ENCODE data around the gene KREMEN1. TPM values are rescaled to one million over a fixed set of nuclear protein-coding genes. Genes with fewer than 3 reads are reported as not detected.

Gene KREMEN1
- total RNA-seq, 1 experiment from 2014 or later: 31.9 TPM

DNA sequence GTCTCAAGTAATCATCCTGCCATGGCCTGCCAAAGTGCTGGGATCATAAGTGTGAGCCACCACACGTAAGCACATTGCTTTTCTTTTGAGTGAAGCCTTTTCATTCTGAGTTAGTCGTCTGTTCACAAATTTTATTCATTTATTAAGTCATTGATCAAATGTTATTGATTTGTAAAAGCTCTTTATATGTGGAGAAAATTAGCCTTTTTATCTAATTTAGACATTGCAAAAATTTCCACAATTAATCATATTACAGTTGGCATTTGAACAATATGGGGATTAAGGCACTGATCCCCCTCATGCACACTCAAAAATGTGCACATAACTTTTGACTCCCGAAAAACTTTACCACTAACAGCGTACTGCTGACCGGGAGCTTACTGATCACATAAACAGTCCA is 125.4 kb downstream of the KREMEN1 start:
- Histone ChIP-seq H3K79me2 (ENCODE audit: insufficient read depth, low read length) (no peaks in the 10 kb centered on the region), H4K20me1 (ENCODE audit: insufficient read depth) (no peaks in the 10 kb centered on the region), H3K27ac (ENCODE audit: low read depth, low read length) (no peak overlapping the region), H3K9me2 (ENCODE audit: insufficient read depth) (no peaks in the 10 kb centered on the region), H3K4me2 (ENCODE audit: low read length) (no peak overlapping the region), H2AFZ (ENCODE audit: low read depth, low read length, poor library complexity, severe bottlenecking) (no peak overlapping the region), H3K9ac (ENCODE audit: low read length) (no peak overlapping the region), H3K9me3 (ENCODE audit: control insufficient read depth in 1 of 2, insufficient read depth in 1 of 2, low read depth in 1 of 2, low read length in 2 of 2) (no peaks in the 10 kb centered on the region), H3K36me3 (ENCODE audit: control insufficient read depth in 1 of 2, insufficient read depth in 2 of 2, low read length in 2 of 2) (no peaks in the 10 kb centered on the region), H3K4me3 (replicated peaks in 1 of 2; ENCODE audit: low read depth in 1 of 2, low read length in 2 of 2) (no peak overlapping the region), H3K4me1 (ENCODE audit: control insufficient read depth in 1 of 2, insufficient read depth in 2 of 2, low read length in 2 of 2) (peaks cover 5 to 9% of the 10 kb centered on the region in 2 experiments; a peak in 3 of 4 replicates), H3K27me3 (ENCODE audit: insufficient read depth, low read length) (no peaks in the 10 kb centered on the region)
- ChIA-PET RAD21 (ENCODE audit: low non-redundant PET in 1 of 2, low total read pairs in 2 of 2, uncharacterized antibody in 2 of 2, unreplicated experiment in 2 of 2) (no interaction called here), CTCF (no interaction called here), POLR2A (no interaction called here)
- TF ChIP-seq ZNF274 (IDR thresholded peaks at IDR 0.05; ENCODE audit: low read depth, low read length): no peak
- TF ChIP-seq ATF3 (IDR thresholded peaks at IDR 0.05): no peak
- TF ChIP-seq TCF7L2 (IDR thresholded peaks at IDR 0.05; ENCODE audit: borderline replicate concordance, extremely low read depth, insufficient read depth, insufficient read length): no peak
- TF ChIP-seq EGR1 (IDR thresholded peaks at IDR 0.05; ENCODE audit: low read depth): no peak
- TF ChIP-seq ZFX (IDR thresholded peaks at IDR 0.05): no peak
- TF ChIP-seq POLR2AphosphoS5 (IDR thresholded peaks at IDR 0.05; ENCODE audit: low read depth, low read length): no peak
- no peak for TF ChIP-seq FOSL1 (IDR thresholded peaks at IDR 0.05; ENCODE audit: low read depth)
- TF ChIP-seq, protein P1, sequence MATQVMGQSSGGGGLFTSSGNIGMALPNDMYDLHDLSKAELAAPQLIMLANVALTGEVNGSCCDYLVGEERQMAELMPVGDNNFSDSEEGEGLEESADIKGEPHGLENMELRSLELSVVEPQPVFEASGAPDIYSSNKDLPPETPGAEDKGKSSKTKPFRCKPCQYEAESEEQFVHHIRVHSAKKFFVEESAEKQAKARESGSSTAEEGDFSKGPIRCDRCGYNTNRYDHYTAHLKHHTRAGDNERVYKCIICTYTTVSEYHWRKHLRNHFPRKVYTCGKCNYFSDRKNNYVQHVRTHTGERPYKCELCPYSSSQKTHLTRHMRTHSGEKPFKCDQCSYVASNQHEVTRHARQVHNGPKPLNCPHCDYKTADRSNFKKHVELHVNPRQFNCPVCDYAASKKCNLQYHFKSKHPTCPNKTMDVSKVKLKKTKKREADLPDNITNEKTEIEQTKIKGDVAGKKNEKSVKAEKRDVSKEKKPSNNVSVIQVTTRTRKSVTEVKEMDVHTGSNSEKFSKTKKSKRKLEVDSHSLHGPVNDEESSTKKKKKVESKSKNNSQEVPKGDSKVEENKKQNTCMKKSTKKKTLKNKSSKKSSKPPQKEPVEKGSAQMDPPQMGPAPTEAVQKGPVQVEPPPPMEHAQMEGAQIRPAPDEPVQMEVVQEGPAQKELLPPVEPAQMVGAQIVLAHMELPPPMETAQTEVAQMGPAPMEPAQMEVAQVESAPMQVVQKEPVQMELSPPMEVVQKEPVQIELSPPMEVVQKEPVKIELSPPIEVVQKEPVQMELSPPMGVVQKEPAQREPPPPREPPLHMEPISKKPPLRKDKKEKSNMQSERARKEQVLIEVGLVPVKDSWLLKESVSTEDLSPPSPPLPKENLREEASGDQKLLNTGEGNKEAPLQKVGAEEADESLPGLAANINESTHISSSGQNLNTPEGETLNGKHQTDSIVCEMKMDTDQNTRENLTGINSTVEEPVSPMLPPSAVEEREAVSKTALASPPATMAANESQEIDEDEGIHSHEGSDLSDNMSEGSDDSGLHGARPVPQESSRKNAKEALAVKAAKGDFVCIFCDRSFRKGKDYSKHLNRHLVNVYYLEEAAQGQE (IDR thresholded peaks at IDR 0.05; ENCODE audit: low read depth): no peak
- TF ChIP-seq POLR2A (IDR thresholded peaks at IDR 0.05; ENCODE audit: borderline replicate concordance, extremely low read depth, insufficient read depth, insufficient read length): no peak
- TF ChIP-seq CBX3 (IDR thresholded peaks at IDR 0.05; ENCODE audit: low read depth): no peak
- no peak for TF ChIP-seq SRF (IDR thresholded peaks at IDR 0.05; ENCODE audit: low read depth)
- TF ChIP-seq SP1 (IDR thresholded peaks at IDR 0.05; ENCODE audit: low read depth): no peak
- no peak for TF ChIP-seq CEBPB (IDR thresholded peaks at IDR 0.05; ENCODE audit: low read depth)
- no peak for TF ChIP-seq EZH2phosphoT487 (IDR thresholded peaks at IDR 0.05; ENCODE audit: borderline replicate concordance)
- no TSS peak for BruUV-seq (replicated peaks)
- DNase-seq (ENCODE audit: low read depth, low spot score): no peak
- intact Hi-C loops (cut with micrococcal nuclease): no loop called here
- no peak for ATAC-seq
